Measurements from ENCODE around the gene SLX9. TPM values are rescaled to one million over a fixed set of nuclear protein-coding genes. Genes with fewer than 3 reads are reported as not detected.
A peak's percentile ranks its signal among the peaks of the same experiment; 100 is the strongest.

Gene SLX9
- total RNA-seq, 1 experiment from 2014 or later: 74.3 TPM

DNA sequence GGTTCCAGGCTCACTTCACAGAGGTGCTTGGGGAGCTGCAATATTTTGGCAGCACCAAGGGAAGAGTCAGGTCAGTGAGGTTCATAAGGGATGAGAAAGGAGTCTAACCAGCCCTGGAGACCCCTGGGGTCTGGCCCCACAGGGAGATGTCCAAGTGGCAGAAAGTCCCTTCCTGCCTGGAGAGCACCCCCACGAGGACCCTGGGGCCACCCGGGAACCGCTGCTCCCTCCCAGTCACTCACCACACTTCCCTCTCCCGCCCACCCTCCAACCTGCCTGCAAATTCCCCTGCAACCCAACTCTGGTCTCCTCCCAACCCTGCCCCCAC, 12.6 kb upstream of the SLX9 start:
- H3K4me2 ChIP-seq (ENCODE audit: insufficient read depth, insufficient read length, low read length): peak overlapping the region; percentile 15

More for the DNA sequence above, 12.6 kb upstream of the SLX9 start:
- TF ChIP-seq, protein P1, sequence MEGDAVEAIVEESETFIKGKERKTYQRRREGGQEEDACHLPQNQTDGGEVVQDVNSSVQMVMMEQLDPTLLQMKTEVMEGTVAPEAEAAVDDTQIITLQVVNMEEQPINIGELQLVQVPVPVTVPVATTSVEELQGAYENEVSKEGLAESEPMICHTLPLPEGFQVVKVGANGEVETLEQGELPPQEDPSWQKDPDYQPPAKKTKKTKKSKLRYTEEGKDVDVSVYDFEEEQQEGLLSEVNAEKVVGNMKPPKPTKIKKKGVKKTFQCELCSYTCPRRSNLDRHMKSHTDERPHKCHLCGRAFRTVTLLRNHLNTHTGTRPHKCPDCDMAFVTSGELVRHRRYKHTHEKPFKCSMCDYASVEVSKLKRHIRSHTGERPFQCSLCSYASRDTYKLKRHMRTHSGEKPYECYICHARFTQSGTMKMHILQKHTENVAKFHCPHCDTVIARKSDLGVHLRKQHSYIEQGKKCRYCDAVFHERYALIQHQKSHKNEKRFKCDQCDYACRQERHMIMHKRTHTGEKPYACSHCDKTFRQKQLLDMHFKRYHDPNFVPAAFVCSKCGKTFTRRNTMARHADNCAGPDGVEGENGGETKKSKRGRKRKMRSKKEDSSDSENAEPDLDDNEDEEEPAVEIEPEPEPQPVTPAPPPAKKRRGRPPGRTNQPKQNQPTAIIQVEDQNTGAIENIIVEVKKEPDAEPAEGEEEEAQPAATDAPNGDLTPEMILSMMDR (conservative IDR thresholded peaks at IDR 0.05): no peak
- peaks cover 38 to 49% of the 10 kb centered on the region in 2 experiments for H3K4me1 Mint-ChIP-seq
- no peak overlapping the region for H2AK5ac ChIP-seq (ENCODE audit: insufficient read length, low read length)
- no peak overlapping the region for H4K5ac ChIP-seq (ENCODE audit: insufficient read length, low read depth, low read length)
- no peak overlapping the region for H2AFZ ChIP-seq (ENCODE audit: low read length)
- no peak overlapping the region for H3K9ac ChIP-seq (ENCODE audit: extremely low read depth, insufficient read length, low read length)
- H2BK12ac ChIP-seq (ENCODE audit: insufficient read length, low read depth, low read length): no peak overlapping the region
- H4K91ac ChIP-seq (ENCODE audit: insufficient read length, low read depth, low read length): no peak overlapping the region
- no peak overlapping the region for H3T11ph ChIP-seq (ENCODE audit: low read length)
- peaks cover 3% of the 10 kb centered on the region; the same call in 1 of the 2 replicates for H3K4me1 ChIP-seq (ENCODE audit: insufficient read depth, low read length)
- H3K23ac ChIP-seq (ENCODE audit: insufficient read length, low read depth, low read length): no peak overlapping the region
- DNase-seq: no peak
- H3K9me3 Mint-ChIP-seq: peaks cover 2% of the 10 kb centered on the region in 2 experiments; a peak in 1 of 5 replicates
- no peaks in the 10 kb centered on the region for H3K79me2 ChIP-seq (ENCODE audit: insufficient read depth, low read length)
- no peak overlapping the region for H3K27ac Mint-ChIP-seq
- no peaks in the 10 kb centered on the region; a peak in 1 of 7 replicates for H3K36me3 Mint-ChIP-seq (ENCODE audit: insufficient read depth in 1 of 3, low read depth in 3 of 3)
- H3K14ac ChIP-seq (ENCODE audit: insufficient read depth, low read length): no peak overlapping the region; the same call in 1 of the 2 replicates
- no peak overlapping the region for H2BK120ac ChIP-seq (ENCODE audit: low read depth, low read length, poor library complexity, severe bottlenecking)
- H4K20me1 ChIP-seq (ENCODE audit: control insufficient read depth, insufficient read depth, insufficient read length): no peaks in the 10 kb centered on the region
- no peak overlapping the region for H2BK5ac ChIP-seq (ENCODE audit: insufficient read length, low read length)
- H3K4me3 Mint-ChIP-seq: peak overlapping the region in 1 of 2 experiments; percentile 60; a peak in 2 of 5 replicates
- H2BK20ac ChIP-seq (ENCODE audit: low read depth, low read length, poor library complexity, severe bottlenecking): no peak overlapping the region
- no peak overlapping the region for H3K18ac ChIP-seq (ENCODE audit: insufficient read length, low read depth, low read length)
- H3K56ac ChIP-seq (ENCODE audit: insufficient read length, low read depth, low read length): no peak overlapping the region
- H4K8ac ChIP-seq (replicated peaks; ENCODE audit: insufficient read length, low read depth, low read length): no peak overlapping the region
- H2BK15ac ChIP-seq (ENCODE audit: low read depth, low read length): no peak overlapping the region
- H3K27me3 ChIP-seq (ENCODE audit: insufficient read depth, low read length): peaks cover 44% of the 10 kb centered on the region; the same call in 1 of the 2 replicates
- H3K79me1 ChIP-seq (ENCODE audit: insufficient read depth, low read depth, low read length, poor library complexity, severe bottlenecking): no peaks in the 10 kb centered on the region
- no peak overlapping the region for H3K4ac ChIP-seq (ENCODE audit: low read depth, low read length)
- peaks cover 70% of the 10 kb centered on the region for H3K27me3 Mint-ChIP-seq (ENCODE audit: low read depth)
- peaks cover 8% of the 10 kb centered on the region for H3K23me2 ChIP-seq (ENCODE audit: insufficient read length, low read depth, low read length, poor library complexity, severe bottlenecking)
- WGBS (ENCODE audit: extremely low coverage, insufficient read length, low lambda C conversion rate): no CpG with 5 or more reads among the region's 4 CpGs
- H3K27ac ChIP-seq (ENCODE audit: insufficient read length, low read depth, low read length): no peak overlapping the region
- H3K9me3 ChIP-seq (ENCODE audit: control insufficient read depth, low read depth, low read length): no peaks in the 10 kb centered on the region
